Measurements from ENCODE around the gene C9. TPM values are rescaled to one million over a fixed set of nuclear protein-coding genes. Genes with fewer than 3 reads are reported as not detected.

Gene C9
- total and polyA plus RNA-seq, 2 experiments from 2014 or later = not detected

GRCh38 chr5:39270225-39270848, 94.0 kb downstream of the C9 start (continued):
- TF ChIP-seq REST (IDR thresholded peaks at IDR 0.05; ENCODE audit: unreplicated experiment) = no peak

GRCh38 chr5:39267186-39267585, 97.1 kb downstream of the C9 start:
- no peak for DNase-seq (ENCODE audit: low spot score)
- H3K4me1 Mint-ChIP-seq = no peaks in the 10 kb centered on the region; the same call in 2 of the 3 replicates
- Histone ChIP-seq H4K20me1 (replicated peaks; ENCODE audit: insufficient read depth) (no peaks in the 10 kb centered on the region), H3K27ac (ENCODE audit: low read depth) (no peak overlapping the region), H2AFZ (no peak overlapping the region), H3K4me2 (no peak overlapping the region), H3F3A (replicated peaks; ENCODE audit: low read depth) (no peaks in the 10 kb centered on the region), H3K79me2 (replicated peaks; ENCODE audit: insufficient read depth) (no peaks in the 10 kb centered on the region), H3K9me2 (ENCODE audit: insufficient read depth) (peaks cover 9% of the 10 kb centered on the region; the same call in 1 of the 2 replicates), H3K4me1 (ENCODE audit: insufficient read depth) (no peaks in the 10 kb centered on the region), H3K36me3 (ENCODE audit: insufficient read depth) (no peaks in the 10 kb centered on the region), H3K27me3 (ENCODE audit: insufficient read depth) (no peaks in the 10 kb centered on the region), H3K4me3 (no peak overlapping the region)
- peaks cover 2% of the 10 kb centered on the region for H3K27me3 Mint-ChIP-seq (ENCODE audit: insufficient read depth, low read depth, poor library complexity)
- H3K36me3 Mint-ChIP-seq (ENCODE audit: low read depth) = no peaks in the 10 kb centered on the region
- H3K4me3 Mint-ChIP-seq = no peak overlapping the region
- no peak for ATAC-seq
- H3K9me3 Mint-ChIP-seq = no peaks in the 10 kb centered on the region
- no peak overlapping the region for H3K27ac Mint-ChIP-seq
- no peak for TF ChIP-seq NANOG (IDR thresholded peaks at IDR 0.05; ENCODE audit: borderline replicate concordance)
- TF ChIP-seq EZH2phosphoT487 (IDR thresholded peaks at IDR 0.05; ENCODE audit: unreplicated experiment) = no peak
- no peak for TF ChIP-seq CTCF (conservative IDR thresholded peaks at IDR 0.05; ENCODE audit: low read depth in 2 of 2)
- no peak for TF ChIP-seq EZH2 (IDR thresholded peaks at IDR 0.05; ENCODE audit: low read depth, unreplicated experiment)
- TF ChIP-seq JUNB (IDR thresholded peaks at IDR 0.05; ENCODE audit: unreplicated experiment) = no peak
- no peak for TF ChIP-seq ZNF331 (CRISPR knock-in tag; IDR thresholded peaks at IDR 0.05; ENCODE audit: low read depth)
- TF ChIP-seq REST (IDR thresholded peaks at IDR 0.05; ENCODE audit: unreplicated experiment) = no peak
- TF ChIP-seq STAT1 (IDR thresholded peaks at IDR 0.05; ENCODE audit: unreplicated experiment) = no peak
- TF ChIP-seq CREB1 (CRISPR knock-in tag; IDR thresholded peaks at IDR 0.05; ENCODE audit: low read depth) = no peak

All from GM23338 (cell line).